GM23338 (cell line): ENCODE measurements around the gene NEFH. TPM values are rescaled to one million over a fixed set of nuclear protein-coding genes. Genes with fewer than 3 reads are reported as not detected.

Experiments
- ATAC-seq: fragments of 200-7000 bp; cut with Tn5 transposase; 3 replicates; pipeline ENCODE4 v1.9.1; 2020
- DNase-seq: peaks from one replicate; pipeline ENCODE4 v3.0.0-alpha.2; 2015; ENCODE audit warnings: low spot score
- H2AFZ ChIP-seq: fragments of 200-600 bp; sonication (generic); 2 replicates; pipeline ENCODE4 v1.8.0; 2016; ENCODE audit warnings: antibody characterized with exemption, mild to moderate bottlenecking, moderate library complexity
- H3F3A ChIP-seq: fragments of 200-600 bp; sonication (generic); replicated peaks from 2 replicates; pipeline ENCODE4 v1.8.0; 2017; ENCODE audit warnings: antibody characterized with exemption, mixed run types, low read depth
- H3K27ac ChIP-seq: fragments of 200-600 bp; sonication (generic); 2 replicates; pipeline ENCODE4 v1.6.1; 2016; ENCODE audit warnings: low read depth
- H3K27me3 ChIP-seq: fragments of 200-600 bp; sonication (generic); 2 replicates; pipeline ENCODE4 v1.8.0; 2016; ENCODE audit warnings: mild to moderate bottlenecking, mixed run types, moderate library complexity; ENCODE audit not compliant: insufficient read depth
- H3K36me3 ChIP-seq: fragments of 200-600 bp; sonication (generic); 2 replicates; pipeline ENCODE4 v1.8.0; 2016; ENCODE audit warnings: mild to moderate bottlenecking; ENCODE audit not compliant: insufficient read depth
- H3K4me1 ChIP-seq: fragments of 200-600 bp; sonication (generic); 2 replicates; pipeline ENCODE4 v1.8.0; 2016; ENCODE audit warnings: mild to moderate bottlenecking, moderate library complexity; ENCODE audit not compliant: insufficient read depth
- H3K4me2 ChIP-seq: fragments of 200-600 bp; sonication (generic); 2 replicates; pipeline ENCODE4 v1.7.1; 2017; ENCODE audit warnings: mixed run types
- H3K4me3 ChIP-seq: fragments of 200-600 bp; sonication (generic); 2 replicates; pipeline ENCODE4 v1.6.1; 2016; ENCODE audit warnings: mixed run types
- H3K79me2 ChIP-seq: fragments of 200-600 bp; sonication (generic); replicated peaks from 2 replicates; pipeline ENCODE4 v1.8.0; 2017; ENCODE audit warnings: mild to moderate bottlenecking; ENCODE audit not compliant: insufficient read depth
- H3K9me2 ChIP-seq: fragments of 200-600 bp; sonication (generic); 2 replicates; pipeline ENCODE4 v1.8.0; 2017; ENCODE audit not compliant: insufficient read depth
- H4K20me1 ChIP-seq: fragments of 200-600 bp; sonication (generic); replicated peaks from 2 replicates; pipeline ENCODE4 v1.8.0; 2017; ENCODE audit warnings: mild to moderate bottlenecking; ENCODE audit not compliant: insufficient read depth
- H3K27ac Mint-ChIP-seq: 2 replicates; pipeline ENCODE4 v1.8.0; 2020; ENCODE audit warnings: inconsistent platforms, mild to moderate bottlenecking, moderate library complexity, mixed read lengths
- H3K27me3 Mint-ChIP-seq: 3 replicates; pipeline ENCODE4 v1.8.0; 2022; ENCODE audit warnings: low read depth, mild to moderate bottlenecking, moderate library complexity, mixed read lengths, inconsistent platforms; ENCODE audit not compliant: insufficient read depth, poor library complexity
- H3K36me3 Mint-ChIP-seq: 3 replicates; pipeline ENCODE4 v1.8.0; 2021; ENCODE audit warnings: low read depth, mild to moderate bottlenecking, inconsistent platforms, moderate library complexity, mixed read lengths
- H3K4me1 Mint-ChIP-seq: 3 replicates; pipeline ENCODE4 v1.8.0; 2020; ENCODE audit warnings: mild to moderate bottlenecking, inconsistent platforms, mixed read lengths
- H3K4me3 Mint-ChIP-seq: 3 replicates; pipeline ENCODE4 v1.8.0; 2021; ENCODE audit warnings: moderate library complexity, mild to moderate bottlenecking, inconsistent platforms, mixed read lengths
- H3K9me3 Mint-ChIP-seq: 3 replicates; pipeline ENCODE4 v1.8.0; 2020; ENCODE audit warnings: moderate library complexity, mild to moderate bottlenecking, inconsistent platforms, mixed read lengths
- CREB1 ChIP-seq: fragments of 250-450 bp; sonication (Bioruptor Pico); IDR thresholded peaks from 2 replicates; pipeline ENCODE4 v1.5.0; 2020; ENCODE audit warnings: low read depth, mild to moderate bottlenecking, moderate library complexity
- ETS1 ChIP-seq: IDR thresholded peaks from 2 replicates; pipeline ENCODE4 v1.6.1; 2016; ENCODE audit warnings: antibody characterized with exemption
- EZH2 ChIP-seq: fragments of 200-600 bp; sonication (generic); IDR thresholded peaks from one replicate; pipeline ENCODE4 v1.8.0; 2017; ENCODE audit warnings: antibody characterized with exemption, mild to moderate bottlenecking, low read depth; ENCODE audit not compliant: unreplicated experiment
- EZH2phosphoT487 ChIP-seq: fragments of 200-600 bp; sonication (generic); IDR thresholded peaks from one replicate; pipeline ENCODE4 v1.8.1; 2018; ENCODE audit warnings: antibody characterized with exemption; ENCODE audit not compliant: unreplicated experiment
- JUNB ChIP-seq: IDR thresholded peaks from one replicate; pipeline ENCODE4 v1.6.1; 2016; ENCODE audit warnings: antibody characterized with exemption; ENCODE audit not compliant: unreplicated experiment
- NANOG ChIP-seq: IDR thresholded peaks from 2 replicates; pipeline ENCODE4 v1.6.1; 2016; ENCODE audit warnings: antibody characterized with exemption, borderline replicate concordance
- POLR2AphosphoS5 ChIP-seq: IDR thresholded peaks from 2 replicates; pipeline ENCODE4 v1.6.1; 2016; ENCODE audit warnings: antibody characterized with exemption, low read depth
- STAT1 ChIP-seq: IDR thresholded peaks from one replicate; pipeline ENCODE4 v1.6.1; 2016; ENCODE audit warnings: antibody characterized with exemption; ENCODE audit not compliant: unreplicated experiment
- ZNF114 ChIP-seq: fragments of 250-450 bp; sonication (Bioruptor Pico); IDR thresholded peaks from 2 replicates; pipeline ENCODE4 v1.5.0; 2020; ENCODE audit warnings: mild to moderate bottlenecking, moderate library complexity
- ZNF331 ChIP-seq: fragments of 250-450 bp; sonication (Bioruptor Pico); IDR thresholded peaks from 2 replicates; pipeline ENCODE4 v1.5.0; 2020; ENCODE audit warnings: low read depth, mild to moderate bottlenecking, moderate library complexity
- polyA plus RNA-seq: library from polyadenylated mRNA; unstranded; fragments of >200 nt; fragmentation: Nextera tagmentation; extraction: Ambion mirVana; gene quantifications from 2 replicates; pipeline ENCODE4 v1.2.1, GENCODE V29; 2016
- total RNA-seq: library from RNA; depleted of rRNA; stranded (reverse); fragments of >200 nt; shearing (Covaris generic); gene quantifications from 2 replicates; pipeline ENCODE4 v1.2.3, GENCODE V29; 2014
- TF ChIP-seq, protein P1 (sequence below): fragments of 250-450 bp; sonication (Bioruptor Pico); IDR thresholded peaks from 2 replicates; pipeline ENCODE4 v1.5.0; 2020; ENCODE audit warnings: mild to moderate bottlenecking, moderate library complexity
- TF ChIP-seq, protein P2 (sequence below), 2 experiments: fragments of 200-600 bp in 1 of 2; sonication (generic) in 1 of 2; conservative IDR thresholded peaks; 2 replicates each; pipeline versions ENCODE4 v1.5.1 to v1.6.1; 2016 to 2017; ENCODE audit warnings: antibody characterized with exemption in 2 of 2, low read depth in 2 of 2, mild to moderate bottlenecking in 2 of 2, moderate library complexity in 1 of 2
- TF ChIP-seq, protein P3 (sequence below): IDR thresholded peaks from one replicate; pipeline ENCODE4 v1.6.1; 2018; ENCODE audit warnings: antibody characterized with exemption; ENCODE audit not compliant: unreplicated experiment

Gene NEFH
- total and polyA plus RNA-seq, 2 experiments from 2014 or later: 2.4 to 6.3 TPM

DNA sequence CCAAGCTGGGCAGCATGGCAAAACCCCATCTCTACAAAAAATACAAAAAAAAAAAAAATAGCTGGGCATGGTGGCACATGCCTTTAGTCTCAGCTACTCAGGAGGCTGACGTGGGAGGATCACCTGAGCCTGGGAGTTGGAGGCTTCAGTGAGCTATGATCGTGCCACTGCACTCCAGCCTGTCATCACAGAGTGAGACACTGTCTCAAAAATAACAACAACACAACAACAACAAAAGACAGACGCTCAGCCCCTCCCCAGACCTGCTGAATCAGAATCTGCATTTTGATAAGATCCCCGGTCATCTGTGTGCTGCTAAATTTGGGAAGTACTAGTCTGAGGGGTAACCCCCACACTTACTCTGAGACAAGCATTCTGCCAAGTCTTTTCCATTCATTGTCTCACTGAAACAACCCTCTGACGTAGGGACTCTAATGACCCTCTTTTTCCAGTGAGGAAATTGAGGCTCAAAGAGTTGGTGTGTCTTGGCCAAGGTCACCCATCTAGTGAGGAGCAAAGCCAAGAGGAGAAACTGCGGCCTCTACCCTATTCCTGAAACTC is 7.5 kb downstream of the NEFH start:
- TF ChIP-seq, protein P1, sequence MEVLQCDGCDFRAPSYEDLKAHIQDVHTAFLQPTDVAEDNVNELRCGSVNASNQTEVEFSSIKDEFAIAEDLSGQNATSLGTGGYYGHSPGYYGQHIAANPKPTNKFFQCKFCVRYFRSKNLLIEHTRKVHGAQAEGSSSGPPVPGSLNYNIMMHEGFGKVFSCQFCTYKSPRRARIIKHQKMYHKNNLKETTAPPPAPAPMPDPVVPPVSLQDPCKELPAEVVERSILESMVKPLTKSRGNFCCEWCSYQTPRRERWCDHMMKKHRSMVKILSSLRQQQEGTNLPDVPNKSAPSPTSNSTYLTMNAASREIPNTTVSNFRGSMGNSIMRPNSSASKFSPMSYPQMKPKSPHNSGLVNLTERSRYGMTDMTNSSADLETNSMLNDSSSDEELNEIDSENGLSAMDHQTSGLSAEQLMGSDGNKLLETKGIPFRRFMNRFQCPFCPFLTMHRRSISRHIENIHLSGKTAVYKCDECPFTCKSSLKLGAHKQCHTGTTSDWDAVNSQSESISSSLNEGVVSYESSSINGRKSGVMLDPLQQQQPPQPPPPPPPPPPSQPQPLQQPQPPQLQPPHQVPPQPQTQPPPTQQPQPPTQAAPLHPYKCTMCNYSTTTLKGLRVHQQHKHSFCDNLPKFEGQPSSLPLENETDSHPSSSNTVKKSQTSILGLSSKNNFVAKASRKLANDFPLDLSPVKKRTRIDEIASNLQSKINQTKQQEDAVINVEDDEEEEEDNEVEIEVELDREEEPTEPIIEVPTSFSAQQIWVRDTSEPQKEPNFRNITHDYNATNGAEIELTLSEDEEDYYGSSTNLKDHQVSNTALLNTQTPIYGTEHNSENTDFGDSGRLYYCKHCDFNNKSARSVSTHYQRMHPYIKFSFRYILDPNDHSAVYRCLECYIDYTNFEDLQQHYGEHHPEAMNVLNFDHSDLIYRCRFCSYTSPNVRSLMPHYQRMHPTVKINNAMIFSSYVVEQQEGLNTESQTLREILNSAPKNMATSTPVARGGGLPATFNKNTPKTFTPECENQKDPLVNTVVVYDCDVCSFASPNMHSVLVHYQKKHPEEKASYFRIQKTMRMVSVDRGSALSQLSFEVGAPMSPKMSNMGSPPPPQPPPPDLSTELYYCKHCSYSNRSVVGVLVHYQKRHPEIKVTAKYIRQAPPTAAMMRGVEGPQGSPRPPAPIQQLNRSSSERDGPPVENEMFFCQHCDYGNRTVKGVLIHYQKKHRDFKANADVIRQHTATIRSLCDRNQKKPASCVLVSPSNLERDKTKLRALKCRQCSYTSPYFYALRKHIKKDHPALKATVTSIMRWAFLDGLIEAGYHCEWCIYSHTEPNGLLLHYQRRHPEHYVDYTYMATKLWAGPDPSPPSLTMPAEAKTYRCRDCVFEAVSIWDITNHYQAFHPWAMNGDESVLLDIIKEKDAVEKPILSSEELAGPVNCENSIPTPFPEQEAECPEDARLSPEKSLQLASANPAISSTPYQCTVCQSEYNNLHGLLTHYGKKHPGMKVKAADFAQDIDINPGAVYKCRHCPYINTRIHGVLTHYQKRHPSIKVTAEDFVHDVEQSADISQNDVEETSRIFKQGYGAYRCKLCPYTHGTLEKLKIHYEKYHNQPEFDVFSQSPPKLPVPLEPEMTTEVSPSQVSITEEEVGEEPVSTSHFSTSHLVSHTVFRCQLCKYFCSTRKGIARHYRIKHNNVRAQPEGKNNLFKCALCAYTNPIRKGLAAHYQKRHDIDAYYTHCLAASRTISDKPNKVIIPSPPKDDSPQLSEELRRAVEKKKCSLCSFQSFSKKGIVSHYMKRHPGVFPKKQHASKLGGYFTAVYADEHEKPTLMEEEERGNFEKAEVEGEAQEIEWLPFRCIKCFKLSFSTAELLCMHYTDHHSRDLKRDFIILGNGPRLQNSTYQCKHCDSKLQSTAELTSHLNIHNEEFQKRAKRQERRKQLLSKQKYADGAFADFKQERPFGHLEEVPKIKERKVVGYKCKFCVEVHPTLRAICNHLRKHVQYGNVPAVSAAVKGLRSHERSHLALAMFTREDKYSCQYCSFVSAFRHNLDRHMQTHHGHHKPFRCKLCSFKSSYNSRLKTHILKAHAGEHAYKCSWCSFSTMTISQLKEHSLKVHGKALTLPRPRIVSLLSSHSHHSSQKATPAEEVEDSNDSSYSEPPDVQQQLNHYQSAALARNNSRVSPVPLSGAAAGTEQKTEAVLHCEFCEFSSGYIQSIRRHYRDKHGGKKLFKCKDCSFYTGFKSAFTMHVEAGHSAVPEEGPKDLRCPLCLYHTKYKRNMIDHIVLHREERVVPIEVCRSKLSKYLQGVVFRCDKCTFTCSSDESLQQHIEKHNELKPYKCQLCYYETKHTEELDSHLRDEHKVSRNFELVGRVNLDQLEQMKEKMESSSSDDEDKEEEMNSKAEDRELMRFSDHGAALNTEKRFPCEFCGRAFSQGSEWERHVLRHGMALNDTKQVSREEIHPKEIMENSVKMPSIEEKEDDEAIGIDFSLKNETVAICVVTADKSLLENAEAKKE (CRISPR knock-in tag): no peak
- TF ChIP-seq ETS1 (no peak), NANOG (no peak), JUNB (no peak), POLR2AphosphoS5 (no peak), ZNF114 (CRISPR knock-in tag) (no peak), EZH2 (no peak), STAT1 (no peak), ZNF331 (CRISPR knock-in tag) (no peak), EZH2phosphoT487 (no peak), CREB1 (no peak)
- TF ChIP-seq, protein P2, sequence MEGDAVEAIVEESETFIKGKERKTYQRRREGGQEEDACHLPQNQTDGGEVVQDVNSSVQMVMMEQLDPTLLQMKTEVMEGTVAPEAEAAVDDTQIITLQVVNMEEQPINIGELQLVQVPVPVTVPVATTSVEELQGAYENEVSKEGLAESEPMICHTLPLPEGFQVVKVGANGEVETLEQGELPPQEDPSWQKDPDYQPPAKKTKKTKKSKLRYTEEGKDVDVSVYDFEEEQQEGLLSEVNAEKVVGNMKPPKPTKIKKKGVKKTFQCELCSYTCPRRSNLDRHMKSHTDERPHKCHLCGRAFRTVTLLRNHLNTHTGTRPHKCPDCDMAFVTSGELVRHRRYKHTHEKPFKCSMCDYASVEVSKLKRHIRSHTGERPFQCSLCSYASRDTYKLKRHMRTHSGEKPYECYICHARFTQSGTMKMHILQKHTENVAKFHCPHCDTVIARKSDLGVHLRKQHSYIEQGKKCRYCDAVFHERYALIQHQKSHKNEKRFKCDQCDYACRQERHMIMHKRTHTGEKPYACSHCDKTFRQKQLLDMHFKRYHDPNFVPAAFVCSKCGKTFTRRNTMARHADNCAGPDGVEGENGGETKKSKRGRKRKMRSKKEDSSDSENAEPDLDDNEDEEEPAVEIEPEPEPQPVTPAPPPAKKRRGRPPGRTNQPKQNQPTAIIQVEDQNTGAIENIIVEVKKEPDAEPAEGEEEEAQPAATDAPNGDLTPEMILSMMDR (conservative IDR thresholded peaks at IDR 0.05; ENCODE audit: low read depth in 2 of 2): no peak
- TF ChIP-seq, protein P3, sequence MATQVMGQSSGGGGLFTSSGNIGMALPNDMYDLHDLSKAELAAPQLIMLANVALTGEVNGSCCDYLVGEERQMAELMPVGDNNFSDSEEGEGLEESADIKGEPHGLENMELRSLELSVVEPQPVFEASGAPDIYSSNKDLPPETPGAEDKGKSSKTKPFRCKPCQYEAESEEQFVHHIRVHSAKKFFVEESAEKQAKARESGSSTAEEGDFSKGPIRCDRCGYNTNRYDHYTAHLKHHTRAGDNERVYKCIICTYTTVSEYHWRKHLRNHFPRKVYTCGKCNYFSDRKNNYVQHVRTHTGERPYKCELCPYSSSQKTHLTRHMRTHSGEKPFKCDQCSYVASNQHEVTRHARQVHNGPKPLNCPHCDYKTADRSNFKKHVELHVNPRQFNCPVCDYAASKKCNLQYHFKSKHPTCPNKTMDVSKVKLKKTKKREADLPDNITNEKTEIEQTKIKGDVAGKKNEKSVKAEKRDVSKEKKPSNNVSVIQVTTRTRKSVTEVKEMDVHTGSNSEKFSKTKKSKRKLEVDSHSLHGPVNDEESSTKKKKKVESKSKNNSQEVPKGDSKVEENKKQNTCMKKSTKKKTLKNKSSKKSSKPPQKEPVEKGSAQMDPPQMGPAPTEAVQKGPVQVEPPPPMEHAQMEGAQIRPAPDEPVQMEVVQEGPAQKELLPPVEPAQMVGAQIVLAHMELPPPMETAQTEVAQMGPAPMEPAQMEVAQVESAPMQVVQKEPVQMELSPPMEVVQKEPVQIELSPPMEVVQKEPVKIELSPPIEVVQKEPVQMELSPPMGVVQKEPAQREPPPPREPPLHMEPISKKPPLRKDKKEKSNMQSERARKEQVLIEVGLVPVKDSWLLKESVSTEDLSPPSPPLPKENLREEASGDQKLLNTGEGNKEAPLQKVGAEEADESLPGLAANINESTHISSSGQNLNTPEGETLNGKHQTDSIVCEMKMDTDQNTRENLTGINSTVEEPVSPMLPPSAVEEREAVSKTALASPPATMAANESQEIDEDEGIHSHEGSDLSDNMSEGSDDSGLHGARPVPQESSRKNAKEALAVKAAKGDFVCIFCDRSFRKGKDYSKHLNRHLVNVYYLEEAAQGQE: no peak
- no peak for DNase-seq
- Histone ChIP-seq H3K79me2 (no peaks in the 10 kb centered on the region), H3F3A (no peaks in the 10 kb centered on the region), H3K27ac (no peak overlapping the region), H3K4me3 (no peak overlapping the region), H4K20me1 (no peaks in the 10 kb centered on the region; the same call in 1 of the 2 replicates), H3K27me3 (peaks cover 2% of the 10 kb centered on the region; the same call in 1 of the 2 replicates), H3K36me3 (peaks cover 8% of the 10 kb centered on the region; the same call in 1 of the 2 replicates), H3K4me1 (no peaks in the 10 kb centered on the region; the same call in 1 of the 2 replicates), H3K4me2 (no peak overlapping the region), H3K9me2 (no peaks in the 10 kb centered on the region), H2AFZ (no peak overlapping the region)
- H3K4me1 Mint-ChIP-seq: 0 out of 3 replicates have a peak, but pooled peaks cover 1% of the 10 kb centered on the region
- no peaks in the 10 kb centered on the region for H3K9me3 Mint-ChIP-seq
- H3K27ac Mint-ChIP-seq: no peak overlapping the region
- H3K4me3 Mint-ChIP-seq: no peak overlapping the region
- no peak for ATAC-seq
- H3K36me3 Mint-ChIP-seq: peaks cover 38% of the 10 kb centered on the region
- peaks cover 4% of the 10 kb centered on the region for H3K27me3 Mint-ChIP-seq
